OCI-LY7 (cell line): ENCODE data around the gene ETV1.

ENCODE experiments used
- EZH2phosphoT487 ChIP-seq: fragments of 200-600 bp; sonication (generic); IDR thresholded peaks from 2 replicates; pipeline ENCODE4 v1.6.1; 2018; ENCODE audit warnings: low read depth, borderline replicate concordance, mild to moderate bottlenecking, mixed run types, antibody characterized with exemption, low read length, moderate library complexity, mixed read lengths
- TF ChIP-seq, protein P1 (sequence below): fragments of 200-600 bp; sonication (generic); conservative IDR thresholded peaks from 2 replicates; pipeline ENCODE4 v1.5.1; 2014; ENCODE audit warnings: mild to moderate bottlenecking, antibody characterized with exemption, low read length, moderate library complexity, mixed read lengths

DNA sequence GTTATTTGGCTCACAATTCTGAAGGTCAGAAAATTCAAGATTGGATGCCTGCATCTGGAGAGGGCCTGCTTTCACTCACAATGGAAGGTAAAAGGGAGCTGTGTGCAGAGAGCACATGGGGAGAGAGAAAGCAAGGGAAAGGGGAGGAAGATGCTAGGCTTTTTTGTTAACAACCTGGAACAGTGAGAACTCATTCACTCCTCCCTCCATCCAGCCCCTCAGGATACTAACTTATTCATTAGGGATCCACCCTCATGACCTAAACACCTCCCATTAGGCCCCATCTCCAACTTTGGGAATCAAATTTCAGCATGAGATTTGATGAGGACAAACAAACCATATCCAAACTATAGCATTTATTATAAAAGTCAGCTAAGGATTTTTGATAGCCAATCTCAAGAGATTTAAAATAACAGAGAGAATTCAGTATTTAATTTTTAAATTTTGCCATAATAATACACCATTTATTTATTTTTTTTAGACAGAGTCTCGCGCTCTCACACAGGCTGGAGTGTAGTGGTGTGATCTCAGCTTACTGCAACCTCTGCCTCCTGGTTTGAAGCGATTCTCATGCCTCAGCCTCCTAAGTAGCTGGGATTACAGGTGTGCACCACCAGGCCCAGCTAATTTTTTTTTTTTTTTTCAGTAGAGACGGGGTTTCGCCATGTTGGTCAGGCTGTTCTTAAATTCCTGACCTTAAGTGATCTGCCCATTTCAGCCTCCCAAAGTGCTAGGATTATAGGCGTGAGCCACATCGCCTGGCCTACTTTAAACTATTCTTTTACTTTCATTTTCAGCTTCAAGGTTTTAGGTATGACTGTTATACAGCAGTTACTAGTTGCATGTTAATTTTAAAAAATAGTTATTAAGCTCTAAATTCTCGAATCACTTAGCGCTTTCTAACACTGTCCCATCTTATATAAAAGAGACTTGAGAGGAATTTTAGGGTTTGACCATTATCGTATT is 20.3 kb upstream of the ETV1 start:
- TF ChIP-seq, protein P1, sequence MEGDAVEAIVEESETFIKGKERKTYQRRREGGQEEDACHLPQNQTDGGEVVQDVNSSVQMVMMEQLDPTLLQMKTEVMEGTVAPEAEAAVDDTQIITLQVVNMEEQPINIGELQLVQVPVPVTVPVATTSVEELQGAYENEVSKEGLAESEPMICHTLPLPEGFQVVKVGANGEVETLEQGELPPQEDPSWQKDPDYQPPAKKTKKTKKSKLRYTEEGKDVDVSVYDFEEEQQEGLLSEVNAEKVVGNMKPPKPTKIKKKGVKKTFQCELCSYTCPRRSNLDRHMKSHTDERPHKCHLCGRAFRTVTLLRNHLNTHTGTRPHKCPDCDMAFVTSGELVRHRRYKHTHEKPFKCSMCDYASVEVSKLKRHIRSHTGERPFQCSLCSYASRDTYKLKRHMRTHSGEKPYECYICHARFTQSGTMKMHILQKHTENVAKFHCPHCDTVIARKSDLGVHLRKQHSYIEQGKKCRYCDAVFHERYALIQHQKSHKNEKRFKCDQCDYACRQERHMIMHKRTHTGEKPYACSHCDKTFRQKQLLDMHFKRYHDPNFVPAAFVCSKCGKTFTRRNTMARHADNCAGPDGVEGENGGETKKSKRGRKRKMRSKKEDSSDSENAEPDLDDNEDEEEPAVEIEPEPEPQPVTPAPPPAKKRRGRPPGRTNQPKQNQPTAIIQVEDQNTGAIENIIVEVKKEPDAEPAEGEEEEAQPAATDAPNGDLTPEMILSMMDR: no peak
- TF ChIP-seq EZH2phosphoT487: no peak
